DOHH2 (cell line): ENCODE data around the gene TAF1.
"Not testable (repeated sequence)": the region's sequence is repeated elsewhere in the genome, so short reads cannot be mapped to it uniquely, and the experiment has no call there.

Source experiments
- H3F3A ChIP-seq: fragments of 200-600 bp; sonication (generic), shearing (Covaris generic); 2 replicates; pipeline ENCODE4 v1.6.0; 2016; ENCODE audit warnings: antibody characterized with exemption, mild to moderate bottlenecking; ENCODE audit not compliant: control insufficient read depth, insufficient read depth
- H3K27ac ChIP-seq: fragments of 200-600 bp; sonication (generic); 2 replicates; pipeline ENCODE4 v1.5.1; 2014; ENCODE audit warnings: low read depth, mild to moderate bottlenecking, low read length, moderate library complexity
- H3K27me3 ChIP-seq: fragments of 200-600 bp; sonication (generic); 2 replicates; pipeline ENCODE4 v1.6.1; 2014; ENCODE audit warnings: mild to moderate bottlenecking, low read length, mixed read lengths; ENCODE audit not compliant: control insufficient read depth
- H3K36me3 ChIP-seq: fragments of 200-600 bp; sonication (generic); 2 replicates; pipeline ENCODE4 v1.6.1; 2014; ENCODE audit warnings: mild to moderate bottlenecking, low read length, moderate library complexity, mixed read lengths; ENCODE audit not compliant: control insufficient read depth
- H3K4me1 ChIP-seq: fragments of 200-600 bp; sonication (generic); 2 replicates; pipeline ENCODE4 v1.6.1; 2014; ENCODE audit warnings: mild to moderate bottlenecking, low read length, mixed read lengths; ENCODE audit not compliant: control insufficient read depth
- H3K4me2 ChIP-seq: fragments of 200-600 bp; sonication (generic); 2 replicates; pipeline ENCODE4 v1.6.0; 2014; ENCODE audit warnings: mild to moderate bottlenecking, low read length, moderate library complexity
- H3K4me3 ChIP-seq: fragments of 200-600 bp; sonication (generic); 2 replicates; pipeline ENCODE4 v1.5.1; 2014; ENCODE audit warnings: mild to moderate bottlenecking, low read length, mixed read lengths
- H3K79me2 ChIP-seq: fragments of 200-600 bp; sonication (generic); 2 replicates; pipeline ENCODE4 v1.6.1; 2014; ENCODE audit warnings: mild to moderate bottlenecking, low read length, mixed read lengths; ENCODE audit not compliant: control insufficient read depth
- H3K9me2 ChIP-seq: fragments of 200-600 bp; sonication (generic); replicated peaks from 2 replicates; pipeline ENCODE4 v1.6.1; 2014; ENCODE audit warnings: mild to moderate bottlenecking, low read length, mixed read lengths; ENCODE audit not compliant: control insufficient read depth
- H3K9me3 ChIP-seq: fragments of 200-600 bp; sonication (generic); 2 replicates; pipeline ENCODE4 v1.6.1; 2014; ENCODE audit warnings: antibody characterized with exemption, low read length, mixed read lengths; ENCODE audit not compliant: control insufficient read depth, insufficient read depth
- H4K20me1 ChIP-seq: fragments of 200-600 bp; sonication (generic); 2 replicates; pipeline ENCODE4 v1.6.0; 2014; ENCODE audit warnings: low read depth, mild to moderate bottlenecking, antibody characterized with exemption, low read length, moderate library complexity; ENCODE audit not compliant: control insufficient read depth, insufficient read depth
- EZH2phosphoT487 ChIP-seq: fragments of 200-600 bp; sonication (generic); IDR thresholded peaks from 2 replicates; pipeline ENCODE4 v1.6.1; 2017; ENCODE audit warnings: borderline replicate concordance, mild to moderate bottlenecking, antibody characterized with exemption, low read length, moderate library complexity, mixed read lengths
- TF ChIP-seq, protein P1 (sequence below): fragments of 200-600 bp; sonication (generic); IDR thresholded peaks from one replicate; pipeline ENCODE4 v1.5.1; 2014; ENCODE audit warnings: antibody characterized with exemption, mild to moderate bottlenecking, low read depth, low read length; ENCODE audit not compliant: poor library complexity, severe bottlenecking

TAF1 gene

DNA sequence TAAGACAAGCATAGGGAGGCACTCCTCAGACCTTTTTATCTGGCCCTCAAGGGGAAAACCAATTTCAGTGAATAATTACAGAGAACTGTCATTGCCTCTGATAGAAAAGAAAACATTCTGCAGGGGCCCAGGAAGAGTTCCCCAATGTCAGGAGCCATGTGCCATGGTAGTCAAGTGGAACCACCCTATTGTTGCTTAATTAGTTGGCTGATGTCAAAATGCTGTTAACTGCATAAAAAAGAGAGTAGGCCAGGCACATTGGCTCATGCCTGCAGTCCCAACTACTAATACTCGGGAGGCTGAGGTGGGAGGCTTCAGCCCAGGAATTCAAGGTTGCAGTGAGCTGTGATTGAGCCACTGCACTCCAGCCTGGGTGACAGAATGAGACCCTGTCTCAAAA is 138.2 kb downstream of the TAF1 start:
- Histone ChIP-seq H3K27ac (no peak overlapping the region), H3K4me3 (no peak overlapping the region), H3K36me3 (no peaks in the 10 kb centered on the region), H4K20me1 (no peaks in the 10 kb centered on the region), H3K4me2 (no peak overlapping the region), H3K79me2 (no peaks in the 10 kb centered on the region), H3K9me2 (no peaks in the 10 kb centered on the region), H3K27me3 (no peaks in the 10 kb centered on the region), H3F3A (no peaks in the 10 kb centered on the region), H3K4me1 (no peaks in the 10 kb centered on the region), H3K9me3 (no peaks in the 10 kb centered on the region)
- TF ChIP-seq EZH2phosphoT487: no peak
- TF ChIP-seq, protein P1, sequence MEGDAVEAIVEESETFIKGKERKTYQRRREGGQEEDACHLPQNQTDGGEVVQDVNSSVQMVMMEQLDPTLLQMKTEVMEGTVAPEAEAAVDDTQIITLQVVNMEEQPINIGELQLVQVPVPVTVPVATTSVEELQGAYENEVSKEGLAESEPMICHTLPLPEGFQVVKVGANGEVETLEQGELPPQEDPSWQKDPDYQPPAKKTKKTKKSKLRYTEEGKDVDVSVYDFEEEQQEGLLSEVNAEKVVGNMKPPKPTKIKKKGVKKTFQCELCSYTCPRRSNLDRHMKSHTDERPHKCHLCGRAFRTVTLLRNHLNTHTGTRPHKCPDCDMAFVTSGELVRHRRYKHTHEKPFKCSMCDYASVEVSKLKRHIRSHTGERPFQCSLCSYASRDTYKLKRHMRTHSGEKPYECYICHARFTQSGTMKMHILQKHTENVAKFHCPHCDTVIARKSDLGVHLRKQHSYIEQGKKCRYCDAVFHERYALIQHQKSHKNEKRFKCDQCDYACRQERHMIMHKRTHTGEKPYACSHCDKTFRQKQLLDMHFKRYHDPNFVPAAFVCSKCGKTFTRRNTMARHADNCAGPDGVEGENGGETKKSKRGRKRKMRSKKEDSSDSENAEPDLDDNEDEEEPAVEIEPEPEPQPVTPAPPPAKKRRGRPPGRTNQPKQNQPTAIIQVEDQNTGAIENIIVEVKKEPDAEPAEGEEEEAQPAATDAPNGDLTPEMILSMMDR: no peak

DNA sequence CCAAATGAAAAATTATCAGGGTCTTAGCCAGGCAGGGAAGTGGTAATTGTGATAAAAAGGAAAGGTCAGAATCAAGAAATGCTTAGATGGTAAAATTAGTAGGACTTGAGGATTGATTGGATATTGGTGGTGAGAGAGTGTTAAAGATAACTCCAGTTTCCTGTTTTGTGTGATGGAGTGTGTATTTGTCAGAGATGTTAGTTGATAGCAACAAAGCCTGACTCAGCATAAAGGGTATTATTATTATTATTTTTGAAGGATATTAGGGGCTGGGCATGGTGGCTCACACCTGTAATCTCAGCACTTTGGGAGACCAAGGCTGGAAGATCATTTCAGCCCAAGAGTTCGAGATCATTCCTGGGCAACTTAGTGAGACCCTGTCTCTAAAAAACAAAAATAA is 143.1 kb downstream of the TAF1 start:
- Histone ChIP-seq H3K4me1 (peaks cover 6% of the 10 kb centered on the region), H3K4me3 (no peak overlapping the region), H4K20me1 (no peaks in the 10 kb centered on the region), H3K4me2 (no peak overlapping the region), H3K27ac (no peak overlapping the region), H3K27me3 (no peaks in the 10 kb centered on the region), H3K9me3 (no peaks in the 10 kb centered on the region), H3K79me2 (no peaks in the 10 kb centered on the region), H3K9me2 (no peaks in the 10 kb centered on the region), H3K36me3 (no peaks in the 10 kb centered on the region), H3F3A (no peaks in the 10 kb centered on the region)
- no peak for TF ChIP-seq EZH2phosphoT487
- TF ChIP-seq, protein P1: no peak

DNA sequence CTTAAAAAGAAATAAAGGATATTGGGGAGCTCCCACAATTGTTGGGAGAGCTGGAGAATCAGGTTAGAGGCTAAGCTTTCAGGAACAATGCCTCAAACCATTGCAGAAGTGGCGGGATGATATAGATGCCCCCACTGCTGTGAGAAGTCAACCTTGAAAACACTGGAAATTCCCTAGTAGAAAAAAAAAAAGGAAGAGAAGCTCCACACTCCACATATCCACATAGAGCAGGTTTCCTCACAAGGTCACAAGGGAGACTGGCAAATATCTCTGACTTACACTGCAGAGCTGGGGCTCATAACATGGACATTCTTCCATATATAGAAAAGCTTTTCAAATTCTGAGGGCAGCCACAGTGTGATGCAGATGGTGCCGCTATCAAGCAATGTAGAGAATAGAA is 144.0 kb downstream of the TAF1 start:
- Histone ChIP-seq H3F3A (no peaks in the 10 kb centered on the region), H3K4me1 (peaks cover 6% of the 10 kb centered on the region), H3K79me2 (no peaks in the 10 kb centered on the region), H3K27ac (no peak overlapping the region), H3K27me3 (no peaks in the 10 kb centered on the region), H4K20me1 (no peaks in the 10 kb centered on the region), H3K4me3 (no peak overlapping the region), H3K4me2 (no peak overlapping the region), H3K9me3 (no peaks in the 10 kb centered on the region), H3K9me2 (no peaks in the 10 kb centered on the region), H3K36me3 (no peaks in the 10 kb centered on the region)
- no peak for TF ChIP-seq EZH2phosphoT487
- TF ChIP-seq, protein P1: no peak

DNA sequence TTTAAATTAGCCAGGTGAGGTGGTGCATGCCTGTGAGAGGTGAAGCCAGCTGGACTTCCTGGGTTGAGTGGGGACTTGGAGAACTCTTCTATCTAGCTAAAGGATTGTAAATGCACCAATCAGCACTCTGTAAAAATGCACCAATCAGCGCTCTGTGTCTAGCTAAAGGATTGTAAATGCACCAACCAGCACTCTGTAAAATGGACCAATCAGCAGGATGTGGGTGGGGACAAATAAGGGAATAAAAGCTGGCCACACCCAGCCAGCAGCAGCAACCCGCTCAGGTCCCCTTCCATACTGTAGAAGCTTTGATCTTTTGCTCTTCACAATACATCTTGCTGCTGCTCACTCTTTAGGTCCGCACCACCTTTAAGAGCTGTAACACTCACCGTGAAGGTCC is 147.6 kb downstream of the TAF1 start:
- H3F3A ChIP-seq, H3K9me3 ChIP-seq, H3K36me3 ChIP-seq, H3K4me1 ChIP-seq, H3K4me3 ChIP-seq, H4K20me1 ChIP-seq, H3K4me2 ChIP-seq, H3K9me2 ChIP-seq, H3K79me2 ChIP-seq, H3K27me3 ChIP-seq, H3K27ac ChIP-seq: not testable (repeated sequence)
